HG03521 (cell line): ENCODE data around the gene NR2C2.

Source experiments
- ATAC-seq: cut with Tn5 transposase; IDR thresholded peaks from one replicate; pipeline ENCODE4 v1.9.1; 2021; ENCODE audit warnings: mild to moderate bottlenecking, moderate library complexity; ENCODE audit not compliant: unreplicated experiment

NR2C2 gene

DNA sequence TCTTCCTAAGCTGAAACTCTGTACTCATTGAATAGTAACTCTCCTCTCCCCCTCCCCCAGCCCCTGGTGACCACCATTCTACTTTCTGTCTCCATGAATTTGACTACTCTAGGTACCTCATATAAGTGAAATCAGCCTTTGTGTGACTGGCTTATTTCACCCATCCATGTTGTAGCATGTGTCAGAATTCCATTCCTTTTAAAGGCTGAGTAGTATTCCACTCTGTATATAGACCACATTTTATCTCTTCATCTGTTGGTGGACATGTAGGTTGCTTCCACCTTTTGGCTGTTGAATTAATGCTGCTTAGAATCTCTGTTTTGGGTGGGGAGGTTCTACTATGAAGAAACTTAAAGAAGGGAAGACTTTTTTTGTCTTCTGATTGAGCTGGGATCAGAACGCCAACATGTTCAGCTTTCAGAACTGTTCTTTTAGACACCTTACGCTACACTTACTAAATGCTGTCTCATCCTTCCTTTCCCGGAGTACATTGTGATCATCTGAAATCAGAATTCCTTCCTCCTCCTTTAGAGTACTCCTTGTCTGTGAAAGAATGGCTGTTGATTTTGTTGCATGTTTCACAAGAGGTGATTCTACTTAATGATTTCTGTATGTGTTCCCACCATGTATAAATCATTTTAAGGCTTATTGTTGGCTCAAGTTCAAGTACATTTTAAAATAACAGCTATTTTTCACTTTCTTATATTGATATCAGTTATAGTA, 67.4 kb downstream of the NR2C2 start:
- ATAC-seq = no peak

DNA sequence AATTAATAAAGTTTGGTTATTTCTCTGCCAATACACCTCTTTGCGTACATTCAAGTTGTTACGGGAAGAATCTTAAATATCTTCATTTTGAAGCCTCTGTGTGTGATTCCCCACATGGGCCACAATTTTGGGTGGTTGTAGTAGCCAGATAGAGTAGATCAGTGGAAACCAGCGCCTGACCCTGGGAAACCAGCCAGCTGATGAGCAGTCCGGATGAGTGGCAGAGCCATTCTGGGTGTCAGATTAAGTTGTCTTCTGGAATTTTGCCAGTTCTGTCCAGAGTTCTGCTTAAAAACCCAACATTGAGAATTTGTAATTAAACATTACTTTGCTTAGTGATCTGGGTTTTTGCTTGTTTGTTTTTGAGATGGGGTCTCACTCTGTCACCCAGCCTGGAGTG, 68.1 kb downstream of the NR2C2 start:
- ATAC-seq = no peak

DNA sequence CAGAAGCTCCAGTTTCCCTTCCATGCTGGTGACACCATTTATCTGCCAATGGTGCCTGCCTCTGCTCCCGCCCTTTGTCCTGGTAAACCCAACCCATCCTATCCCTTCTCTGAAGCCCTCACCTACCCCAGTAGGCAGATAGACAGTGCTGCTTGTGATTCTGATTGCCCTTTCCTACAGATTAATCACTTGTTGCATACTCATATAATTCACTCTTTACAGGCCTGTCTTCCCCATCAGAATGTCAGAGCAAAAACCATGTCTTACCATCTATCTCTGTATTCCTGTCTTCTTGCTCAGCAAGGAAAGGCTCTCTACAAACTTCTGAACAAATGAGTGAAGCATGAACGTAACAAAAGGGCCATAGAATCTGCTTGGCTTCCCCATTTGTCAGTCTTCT, 69.8 kb downstream of the NR2C2 start:
- no peak for ATAC-seq

DNA sequence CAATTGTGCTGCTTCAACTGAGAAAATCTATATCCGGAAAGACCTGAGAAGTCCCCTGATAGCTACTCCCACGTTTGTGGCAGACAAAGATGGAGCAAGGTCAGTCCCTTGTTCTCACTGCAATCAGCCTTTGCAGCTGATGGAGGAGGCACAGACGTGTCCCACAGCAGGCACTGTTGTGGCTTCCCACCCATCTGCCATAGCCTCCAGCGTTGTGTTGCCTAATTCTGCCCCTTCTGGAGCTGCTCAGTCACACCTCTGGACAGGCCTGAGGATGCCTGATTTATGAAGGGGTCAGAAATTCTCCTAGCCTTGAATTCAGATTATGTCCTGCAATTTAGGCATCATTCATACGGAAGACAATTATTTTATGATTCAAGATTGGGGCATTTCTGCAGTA, 75.9 kb downstream of the NR2C2 start:
- ATAC-seq = no peak

DNA sequence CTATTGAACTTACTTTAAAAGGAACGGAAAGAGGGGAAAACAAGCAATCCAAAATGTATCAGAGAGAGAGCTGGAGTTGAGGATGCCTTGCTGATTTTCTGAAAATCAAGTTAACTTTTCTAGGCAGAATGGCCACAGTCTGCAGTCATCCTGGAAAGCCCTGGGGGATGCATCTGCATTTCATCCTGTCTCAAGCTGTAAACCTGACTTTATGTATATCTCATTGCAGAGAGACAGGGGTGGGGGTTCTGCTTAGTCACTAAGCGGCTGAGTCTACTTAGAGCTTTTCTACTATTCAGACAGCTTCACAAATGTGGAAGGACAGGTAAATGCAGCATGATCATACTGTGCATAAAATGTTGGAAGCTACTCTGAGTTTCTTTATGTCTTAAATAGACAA, 76.3 kb downstream of the NR2C2 start:
- no peak for ATAC-seq

DNA sequence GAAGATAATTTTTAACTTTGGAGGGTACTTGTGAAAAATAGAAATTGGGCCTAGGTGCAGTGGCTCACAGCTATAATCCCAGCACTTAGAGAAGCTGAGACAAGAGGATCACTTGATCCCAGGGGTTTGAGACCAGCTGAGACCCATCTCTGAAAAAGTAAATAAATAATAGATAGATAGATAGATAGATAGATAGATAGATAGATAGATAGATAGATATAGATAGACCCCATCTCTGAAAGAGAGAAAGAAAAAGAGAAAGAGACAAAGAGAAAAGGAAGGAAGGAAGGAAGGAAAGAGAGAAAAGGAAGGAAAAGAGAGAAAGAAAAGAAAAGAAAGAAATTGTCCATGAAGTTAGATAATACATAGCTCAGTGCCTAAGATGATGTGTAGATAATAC, 82.2 kb downstream of the NR2C2 start:
- ATAC-seq = no peak

DNA sequence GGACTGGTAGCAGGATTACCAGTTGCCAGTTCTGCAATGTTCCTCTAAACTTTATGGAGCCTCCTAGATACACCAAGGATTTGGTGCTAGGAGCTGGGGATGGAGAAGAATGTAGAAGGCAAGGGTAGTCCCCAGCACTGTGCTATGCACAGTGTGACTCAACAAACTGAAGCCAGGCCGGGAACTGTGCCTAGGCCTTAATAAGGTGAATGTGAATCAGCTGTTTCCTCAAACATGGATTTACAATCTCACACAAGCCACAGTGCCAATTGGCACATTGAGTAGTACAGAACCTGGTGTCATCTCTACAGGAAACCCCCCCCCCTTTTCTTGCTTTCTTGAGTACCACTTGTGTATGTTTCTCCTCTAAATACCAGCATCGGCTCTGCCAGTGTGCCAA, 85.3 kb downstream of the NR2C2 start:
- no peak for ATAC-seq

DNA sequence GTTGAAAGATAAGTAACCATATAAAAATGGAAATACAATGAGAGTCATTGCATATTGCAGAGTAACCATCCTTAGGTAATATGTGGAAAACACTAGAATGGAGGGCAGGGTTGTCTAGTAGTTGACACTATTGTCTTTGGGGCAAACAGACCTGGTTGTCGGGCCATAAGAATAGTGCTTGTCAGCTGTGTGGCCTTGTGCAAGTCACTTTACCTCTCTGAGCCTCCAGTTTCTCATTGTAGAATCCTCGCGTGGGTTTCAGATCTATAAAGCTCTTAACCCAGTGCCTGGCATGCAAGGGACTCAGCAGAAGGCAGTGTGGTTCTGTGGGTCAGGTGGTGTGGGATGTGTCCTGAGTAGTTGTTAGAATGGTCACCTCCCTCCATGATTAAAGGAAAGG, 85.7 kb downstream of the NR2C2 start:
- ATAC-seq = no peak

DNA sequence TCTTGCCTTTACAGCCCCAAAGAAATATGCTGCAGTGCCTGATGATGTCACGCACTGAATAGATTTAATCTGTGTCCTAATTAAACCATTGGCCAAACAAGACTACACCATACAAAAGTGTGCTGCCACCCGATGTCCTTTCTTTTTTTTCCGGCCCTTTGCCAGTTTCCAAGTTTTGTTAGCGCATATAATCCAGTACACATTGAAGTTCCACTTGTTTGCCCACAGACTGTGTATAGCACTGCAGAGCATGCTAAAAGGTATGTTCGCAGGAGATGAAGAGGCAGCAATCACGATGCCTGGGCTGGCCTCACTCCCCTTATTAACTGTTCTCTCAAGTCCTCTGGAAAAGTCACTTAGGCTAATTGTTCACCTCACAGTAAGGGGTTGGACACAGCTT, 90.9 kb downstream of the NR2C2 start:
- no peak for ATAC-seq

DNA sequence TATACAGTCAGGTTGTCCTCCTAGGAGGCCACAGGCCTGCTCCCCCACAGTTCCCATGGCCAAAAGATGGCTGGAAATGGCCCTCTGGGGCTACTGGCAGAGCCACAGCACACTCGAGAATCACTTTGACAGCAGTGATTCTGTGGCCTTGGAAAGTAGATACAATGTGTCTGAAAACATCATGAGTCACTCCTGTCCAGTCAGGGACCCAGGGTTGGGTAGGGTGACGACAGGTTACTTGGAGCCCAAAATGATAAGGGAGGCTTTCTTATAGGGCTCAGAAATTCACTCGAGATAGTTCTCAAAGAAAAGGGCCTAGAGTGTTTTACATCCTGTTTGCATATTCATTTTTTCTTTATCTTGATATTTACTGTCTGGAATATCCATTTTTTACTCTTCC, 93.5 kb downstream of the NR2C2 start:
- no peak for ATAC-seq

DNA sequence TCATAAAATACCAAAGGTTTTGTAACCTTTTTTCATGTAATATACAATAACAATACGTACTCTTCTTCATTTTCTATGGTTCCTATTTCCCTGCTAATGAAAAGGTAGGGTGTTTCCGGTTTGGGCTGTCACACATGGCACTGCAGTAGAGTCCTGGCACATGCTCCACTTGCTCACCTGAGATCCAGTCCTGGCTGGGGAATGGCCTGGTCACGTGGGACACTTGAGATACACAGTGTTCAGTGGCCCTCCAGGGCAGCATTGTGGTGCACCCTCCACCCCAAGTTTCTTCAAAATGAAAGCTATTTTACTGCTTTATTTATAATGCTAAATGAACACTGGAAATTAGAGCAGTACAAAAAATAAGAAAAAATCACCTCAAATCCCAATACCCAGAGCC, 94.6 kb downstream of the NR2C2 start:
- no peak for ATAC-seq

DNA sequence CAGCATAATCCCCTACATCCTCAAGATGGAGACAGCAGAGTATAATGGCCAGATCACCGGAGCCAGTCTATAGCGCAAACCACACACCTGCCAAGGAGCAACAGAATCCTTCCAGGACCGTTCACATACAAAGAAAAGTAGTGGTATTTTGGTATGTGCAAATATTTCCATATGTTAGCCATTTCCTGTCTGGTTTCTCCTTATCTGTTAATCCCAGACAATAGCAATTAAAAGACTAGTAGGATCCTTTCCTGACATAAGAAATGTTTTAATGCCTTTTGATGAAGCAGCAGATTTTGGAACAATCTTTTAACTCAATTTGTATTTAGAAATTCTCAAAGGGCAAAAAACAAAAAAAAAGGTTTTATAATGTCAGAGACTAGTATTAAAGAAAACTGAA, 95.6 kb downstream of the NR2C2 start:
- ATAC-seq = no peak

DNA sequence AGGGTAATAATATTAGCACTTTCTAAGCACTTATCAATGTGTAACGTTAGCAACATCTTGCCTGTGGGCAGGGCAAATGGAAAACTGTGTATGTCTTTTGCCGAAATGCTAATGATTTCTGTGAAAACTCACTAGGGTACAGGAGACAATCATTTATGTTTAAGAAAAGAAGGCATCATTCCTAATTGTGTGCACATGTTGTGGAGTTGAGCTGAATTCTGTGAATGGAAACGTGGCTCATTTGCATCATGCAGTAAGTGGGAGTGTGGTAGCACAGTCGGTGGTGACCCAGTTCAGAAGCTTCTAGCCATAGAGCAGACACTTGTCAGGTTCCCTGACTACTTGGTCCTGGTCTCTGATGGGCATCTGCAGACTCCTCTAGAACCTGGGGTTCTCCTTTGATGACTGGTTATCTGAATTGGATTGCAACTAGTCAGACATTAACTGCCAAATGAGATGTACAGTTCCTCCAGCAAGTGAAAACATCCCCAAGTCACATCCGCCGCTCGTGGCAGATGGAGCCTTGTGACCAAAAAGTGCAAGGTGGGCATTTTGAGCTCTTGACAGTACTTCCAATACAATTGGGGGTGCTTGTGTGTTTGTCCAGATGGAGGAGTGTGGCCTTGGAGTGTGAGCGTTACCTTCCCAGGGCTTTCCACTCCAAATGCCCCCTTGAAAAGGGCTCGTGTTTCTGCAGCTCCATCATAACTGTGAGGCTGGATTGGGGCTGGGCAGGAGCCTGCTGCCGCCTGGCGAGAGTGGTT, 96.2 kb downstream of the NR2C2 start:
- no peak for ATAC-seq

DNA sequence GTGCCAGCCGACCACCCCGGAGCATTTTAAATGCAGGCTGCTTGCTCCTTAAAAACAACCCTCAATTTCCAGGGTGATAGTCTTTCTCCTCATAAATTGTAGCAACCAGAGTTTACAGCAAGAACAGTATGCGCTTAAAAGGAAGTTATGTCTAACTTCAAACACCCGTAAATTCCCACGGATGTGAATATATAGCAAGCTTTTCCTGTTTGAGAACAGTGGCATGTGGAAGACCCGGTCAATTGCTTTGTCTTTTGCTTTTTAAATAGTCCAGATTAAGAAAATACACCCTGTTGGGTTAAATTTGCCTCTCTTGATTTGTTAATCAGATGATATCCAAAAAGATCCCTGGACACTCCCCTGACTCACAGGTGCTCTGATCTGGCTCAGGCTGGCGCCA, 96.9 kb downstream of the NR2C2 start:
- no peak for ATAC-seq

DNA sequence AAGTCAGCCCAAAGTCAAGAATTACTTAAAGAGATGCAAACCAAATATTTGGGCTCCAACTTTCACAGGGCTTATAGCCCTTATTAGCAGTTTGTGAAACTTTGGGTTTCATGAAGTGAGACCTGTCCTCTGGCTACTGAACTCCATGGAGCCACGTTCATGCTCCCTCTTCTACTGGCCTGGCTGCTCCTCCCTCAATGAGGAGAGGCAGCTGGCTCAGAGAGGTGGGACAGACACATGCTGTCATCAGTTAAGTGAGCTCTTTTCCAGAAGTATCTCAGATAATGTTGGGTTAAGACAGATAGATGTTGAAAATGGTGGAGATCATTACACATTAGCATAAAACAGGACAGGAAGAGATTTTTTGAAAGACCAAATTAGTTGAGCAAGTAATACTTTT, 98.3 kb downstream of the NR2C2 start:
- no peak for ATAC-seq

DNA sequence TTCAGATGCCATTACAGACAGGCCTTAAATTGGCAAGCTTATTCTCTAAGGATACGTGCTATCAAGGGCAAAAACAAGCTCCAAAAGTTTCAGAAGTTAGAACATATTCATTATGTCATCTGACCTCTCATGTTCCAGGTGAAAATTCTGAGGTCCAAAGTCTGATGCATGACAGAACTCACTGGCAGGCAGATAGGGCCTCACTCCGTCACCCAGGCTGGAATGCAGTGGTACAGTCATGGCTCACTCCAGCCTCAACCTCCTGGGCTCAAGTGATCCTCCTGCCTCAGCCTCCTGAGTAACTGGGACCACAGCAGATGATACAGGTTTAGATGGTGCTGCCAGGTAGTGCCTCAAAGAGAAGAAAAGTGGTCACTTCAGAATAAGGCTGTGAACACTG, 102.2 kb downstream of the NR2C2 start:
- no peak for ATAC-seq

DNA sequence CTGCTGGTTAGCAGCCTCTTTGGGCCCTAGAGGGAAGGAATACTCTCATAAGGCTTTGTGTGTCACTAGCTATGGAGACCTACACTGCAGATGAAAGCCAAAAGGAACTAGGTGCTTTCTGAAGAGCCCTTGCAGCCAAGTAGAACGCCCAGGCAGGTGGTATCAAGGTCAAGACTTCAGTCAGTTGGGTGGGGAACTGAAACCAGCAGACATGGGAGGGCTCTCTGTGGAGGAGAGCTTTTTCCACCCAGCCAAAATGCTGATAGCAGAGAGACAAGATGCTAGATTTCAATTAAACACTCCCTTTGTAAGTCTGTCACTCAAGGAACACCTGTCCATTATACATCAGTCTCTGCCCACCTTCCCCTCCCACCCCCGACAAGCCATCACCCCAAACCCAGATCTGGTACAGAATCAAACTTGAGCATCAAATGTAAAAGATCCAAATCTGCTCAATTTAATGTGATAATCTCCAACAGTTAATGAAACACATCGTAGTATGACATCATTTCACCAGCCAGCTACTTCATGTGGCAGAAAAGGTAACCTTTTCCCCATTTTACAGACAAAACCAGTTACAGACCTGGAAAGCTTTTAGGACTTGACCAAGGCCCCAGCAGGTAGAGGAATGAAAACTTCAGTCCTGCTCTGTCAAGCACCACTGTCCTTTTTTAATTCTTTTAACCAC, 103.2 kb downstream of the NR2C2 start:
- ATAC-seq = peak; percentile 84

DNA sequence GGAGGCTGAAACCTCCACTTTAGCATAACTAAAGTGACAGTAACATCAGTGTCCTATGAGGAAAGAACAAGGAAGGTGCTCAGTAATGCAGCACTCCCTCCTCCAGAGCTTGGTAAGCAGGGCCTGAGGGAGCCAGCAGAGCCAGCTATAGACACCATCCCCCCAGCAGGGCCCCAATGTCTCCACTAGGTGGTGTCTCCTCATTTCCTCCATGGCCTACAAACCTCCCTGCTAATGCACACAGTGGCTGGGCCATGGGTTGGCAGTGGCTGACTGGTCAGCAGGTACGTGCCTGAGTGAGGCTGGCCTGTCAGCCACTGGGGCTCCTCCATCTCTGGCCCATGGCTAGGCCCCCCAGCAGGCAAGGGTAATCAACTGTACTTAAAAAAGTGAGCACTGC, 104.1 kb downstream of the NR2C2 start:
- peak; percentile 38 for ATAC-seq

DNA sequence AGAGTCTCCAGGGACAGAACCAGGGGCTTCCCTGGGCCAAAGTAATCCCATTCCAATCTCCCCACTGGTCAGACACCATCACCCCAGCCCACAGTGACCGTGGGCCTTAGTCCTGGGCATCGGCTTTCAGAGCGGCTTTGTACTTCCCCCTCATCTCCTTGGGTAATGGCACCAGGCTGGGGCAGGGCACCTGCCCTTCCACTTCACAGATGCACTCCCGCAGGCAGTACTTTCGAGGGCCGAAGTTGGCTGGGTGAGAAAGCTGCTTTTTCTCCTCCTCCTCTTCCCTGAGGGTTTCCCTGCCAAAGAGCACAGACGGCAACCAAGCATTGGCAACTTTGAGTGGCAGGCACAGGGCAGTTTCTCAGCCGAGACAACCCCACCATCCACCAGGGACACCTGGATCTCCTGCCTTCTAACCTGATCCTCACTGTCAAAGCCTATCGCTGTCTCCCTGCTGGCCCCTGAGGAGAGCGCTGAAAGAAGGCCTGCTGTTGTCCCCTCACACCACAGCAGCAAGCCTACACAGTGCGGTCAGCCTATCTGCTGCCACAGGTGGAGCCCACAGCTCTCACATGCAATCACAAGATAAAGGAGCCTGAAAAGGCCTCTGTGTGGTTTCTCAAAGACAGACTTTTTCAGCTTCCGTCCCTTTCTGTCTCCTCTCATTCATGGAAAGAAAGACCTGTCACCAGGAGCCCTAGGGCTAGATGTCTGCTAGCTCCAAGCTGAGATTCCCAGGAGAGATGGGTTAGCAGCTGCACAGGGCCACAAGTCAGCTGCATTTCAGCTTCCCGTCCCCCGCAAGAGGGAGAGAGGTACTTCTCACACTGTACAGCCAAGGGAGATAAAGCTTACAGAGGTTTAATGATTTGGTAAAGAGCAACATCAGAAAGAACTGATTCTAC, 105.2 kb downstream of the NR2C2 start:
- no peak for ATAC-seq

DNA sequence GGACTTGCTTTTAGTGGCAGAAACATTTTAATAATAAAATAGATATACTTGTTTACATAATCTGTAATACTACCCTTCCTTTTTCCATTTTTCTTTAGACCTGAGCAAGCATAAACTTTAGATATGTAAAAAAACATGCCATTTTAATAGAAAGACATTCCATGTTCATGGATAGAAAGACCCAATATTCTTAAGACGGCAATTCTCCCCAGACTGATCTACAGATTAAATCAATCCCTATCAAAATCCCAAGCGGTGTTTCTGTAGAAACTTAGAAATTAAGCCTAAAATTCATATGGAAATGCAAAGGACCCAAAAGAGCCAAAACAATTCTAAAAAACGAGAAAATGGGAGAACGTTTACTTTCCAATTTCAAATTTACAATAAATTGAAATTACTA, 106.2 kb downstream of the NR2C2 start:
- no peak for ATAC-seq

DNA sequence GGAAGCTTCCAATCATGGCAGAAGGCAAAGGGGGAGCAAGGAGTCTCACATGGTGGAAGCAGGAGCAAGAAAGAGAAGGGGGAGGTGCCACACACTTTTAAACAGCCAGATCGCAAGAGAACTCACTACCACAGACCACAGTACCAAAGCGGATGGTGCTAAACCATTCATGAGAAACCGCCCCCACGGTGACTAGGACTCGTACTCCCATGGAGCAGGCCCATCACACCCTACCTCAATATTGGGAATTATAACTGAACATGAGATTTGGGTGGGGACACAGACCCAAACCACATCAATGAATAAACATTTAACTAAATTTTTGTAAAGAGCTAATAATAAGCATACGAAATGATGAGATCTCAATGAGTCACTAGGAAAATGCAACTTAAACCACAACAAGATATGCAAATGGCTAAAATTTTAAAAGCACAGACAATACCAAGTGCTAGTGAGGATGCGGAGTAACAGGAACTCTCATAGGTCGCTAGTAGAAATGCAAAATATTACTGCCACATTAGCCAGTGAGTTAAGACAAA, 107.7 kb downstream of the NR2C2 start:
- ATAC-seq = peak; percentile 39
